GM18858 (cell line): ENCODE data around the gene PGAM2.
A peak's percentile ranks its signal among the peaks of the same experiment; 100 is the strongest.

Experiments used
- ATAC-seq: cut with Tn5 transposase; IDR thresholded peaks from one replicate; pipeline ENCODE4 v1.9.1; 2021; ENCODE audit not compliant: unreplicated experiment

PGAM2 gene

GRCh38 chr7:44086627-44087026 lies 21.3 kb upstream of the PGAM2 start:
- ATAC-seq, result no peak

- ATAC-seq, result no peak
Observed at GRCh38 chr7:44085546-44085945, 20.2 kb upstream of the PGAM2 start.

GRCh38 chr7:44084701-44085100 lies 19.3 kb upstream of the PGAM2 start:
- ATAC-seq, result no peak

- no peak for ATAC-seq
Observed at GRCh38 chr7:44083796-44084195, 18.4 kb upstream of the PGAM2 start.

GRCh38 chr7:44082541-44083207 lies 17.3 kb upstream of the PGAM2 start:
- ATAC-seq, result peak; percentile 81

GRCh38 chr7:44081266-44081748 lies 15.9 kb upstream of the PGAM2 start:
- ATAC-seq, result no peak

- no peak for ATAC-seq
Observed at GRCh38 chr7:44080686-44081265, 15.4 kb upstream of the PGAM2 start.

GRCh38 chr7:44080118-44080517 lies 14.8 kb upstream of the PGAM2 start:
- no peak for ATAC-seq

GRCh38 chr7:44079331-44080021 lies 14.1 kb upstream of the PGAM2 start:
- ATAC-seq, result no peak

- no peak for ATAC-seq
Observed at GRCh38 chr7:44078521-44078920, 13.2 kb upstream of the PGAM2 start.

- no peak for ATAC-seq
Observed at GRCh38 chr7:44077681-44078091, 12.3 kb upstream of the PGAM2 start.

- ATAC-seq, result no peak
Observed at GRCh38 chr7:44077061-44077460, 11.7 kb upstream of the PGAM2 start.

- ATAC-seq, result no peak
Observed at GRCh38 chr7:44076101-44076895, 10.9 kb upstream of the PGAM2 start.

GRCh38 chr7:44075296-44076075 lies 10.1 kb upstream of the PGAM2 start:
- ATAC-seq, result no peak

GRCh38 chr7:44074349-44074695 lies 9.0 kb upstream of the PGAM2 start:
- no peak for ATAC-seq

- ATAC-seq, result peak; percentile 71
Observed at GRCh38 chr7:44073664-44074348, 8.4 kb upstream of the PGAM2 start.

GRCh38 chr7:44072364-44073231 lies 7.2 kb upstream of the PGAM2 start:
- ATAC-seq, result no peak

- no peak for ATAC-seq
Observed at GRCh38 chr7:44071726-44072363, 6.5 kb upstream of the PGAM2 start.

- no peak for ATAC-seq
Observed at GRCh38 chr7:44068054-44068453, 2.7 kb upstream of the PGAM2 start.
